ENCODE data around the gene IFI27.
"Not testable (repeated sequence)": the region's sequence is repeated elsewhere in the genome, so short reads cannot be mapped to it uniquely, and the experiment has no call there.

The IFI27 gene

DNA sequence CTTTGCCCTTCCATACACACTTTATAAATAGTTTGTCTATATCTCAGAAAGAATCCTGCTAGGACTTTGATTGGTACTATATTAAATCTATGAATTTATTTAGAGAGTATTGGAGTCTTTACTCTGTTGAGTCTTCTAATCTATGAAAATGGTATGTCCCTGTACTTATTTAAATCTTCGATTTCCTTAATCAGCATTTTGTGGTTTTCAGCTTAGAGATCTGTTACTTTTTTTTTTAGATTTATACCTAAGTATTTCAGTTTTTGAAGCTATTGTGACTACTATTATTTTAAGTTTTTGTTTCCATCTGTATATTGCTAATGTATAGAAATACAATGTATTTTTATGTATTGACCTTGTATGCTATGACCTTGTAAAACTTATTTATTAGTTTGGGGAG, 32.3 kb downstream of the IFI27 start:
- Histone ChIP-seq H3K4me3 (no peak overlapping the region), H3K27ac (no peak overlapping the region)

DNA sequence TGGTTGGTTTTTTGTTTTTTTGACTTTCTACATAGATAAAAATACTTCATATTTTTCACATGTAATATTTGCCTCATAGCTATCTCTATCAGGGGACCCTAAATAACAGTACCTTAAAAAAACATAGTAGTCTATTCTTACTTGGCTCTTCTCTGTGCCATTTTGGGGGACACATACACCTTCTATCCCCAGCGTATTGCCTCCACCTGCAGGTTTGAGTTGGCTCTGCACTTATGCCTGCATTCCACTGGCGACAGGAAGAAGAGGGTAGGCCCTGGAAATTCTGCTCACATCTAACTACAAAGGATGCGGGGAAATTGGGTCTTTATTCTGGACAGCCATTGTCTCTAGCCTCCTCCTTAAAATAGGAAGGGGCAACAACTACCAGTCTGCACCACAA, 32.7 kb downstream of the IFI27 start:
- no peak overlapping the region for H3K27ac ChIP-seq

DNA sequence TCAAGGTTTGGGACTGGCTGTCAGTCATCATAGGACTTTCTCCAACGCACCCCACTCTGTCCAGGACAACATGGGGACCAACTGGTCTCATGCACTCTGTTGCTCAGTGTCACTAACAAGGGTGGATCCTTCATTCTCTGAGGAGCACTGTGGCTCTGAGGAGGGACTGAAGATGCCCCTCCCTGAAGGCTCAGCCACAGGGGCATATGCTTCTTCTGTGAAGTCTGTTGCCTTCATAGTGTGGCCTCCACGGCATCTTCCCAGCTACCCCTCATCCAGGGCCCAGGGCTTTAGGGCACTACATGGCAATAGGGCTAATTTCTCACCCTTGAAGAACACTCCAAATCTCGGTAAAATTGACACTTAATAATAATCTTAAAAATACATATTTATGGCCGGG, 33.2 kb downstream of the IFI27 start:
- no peak overlapping the region for H3K27ac ChIP-seq
- no peak overlapping the region for H3K4me3 ChIP-seq

More for the DNA sequence above, 32.7 kb downstream of the IFI27 start:
- H3K4me3 ChIP-seq = no peak overlapping the region

DNA sequence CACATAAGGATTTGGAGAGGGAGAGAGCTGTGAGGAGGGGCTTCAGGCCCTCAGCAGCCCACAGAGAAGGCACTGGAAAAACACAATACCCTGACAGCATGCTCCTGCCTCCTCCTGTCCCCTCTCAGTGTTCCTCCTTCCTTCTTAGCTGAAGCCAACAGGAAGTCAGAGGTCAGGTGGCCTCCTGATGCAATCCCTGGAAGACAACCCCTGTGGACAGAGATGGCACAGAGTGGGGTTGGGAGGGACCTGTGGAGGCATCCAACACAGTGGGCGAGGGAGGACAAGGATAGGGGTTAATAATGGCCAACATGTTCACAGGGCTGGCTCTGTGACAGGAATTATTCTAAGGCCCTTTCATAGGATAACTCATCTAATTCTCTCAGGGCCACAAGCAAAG, 34.2 kb downstream of the IFI27 start:
- no peak overlapping the region for H3K27ac ChIP-seq
- H3K4me3 ChIP-seq = no peak overlapping the region

DNA sequence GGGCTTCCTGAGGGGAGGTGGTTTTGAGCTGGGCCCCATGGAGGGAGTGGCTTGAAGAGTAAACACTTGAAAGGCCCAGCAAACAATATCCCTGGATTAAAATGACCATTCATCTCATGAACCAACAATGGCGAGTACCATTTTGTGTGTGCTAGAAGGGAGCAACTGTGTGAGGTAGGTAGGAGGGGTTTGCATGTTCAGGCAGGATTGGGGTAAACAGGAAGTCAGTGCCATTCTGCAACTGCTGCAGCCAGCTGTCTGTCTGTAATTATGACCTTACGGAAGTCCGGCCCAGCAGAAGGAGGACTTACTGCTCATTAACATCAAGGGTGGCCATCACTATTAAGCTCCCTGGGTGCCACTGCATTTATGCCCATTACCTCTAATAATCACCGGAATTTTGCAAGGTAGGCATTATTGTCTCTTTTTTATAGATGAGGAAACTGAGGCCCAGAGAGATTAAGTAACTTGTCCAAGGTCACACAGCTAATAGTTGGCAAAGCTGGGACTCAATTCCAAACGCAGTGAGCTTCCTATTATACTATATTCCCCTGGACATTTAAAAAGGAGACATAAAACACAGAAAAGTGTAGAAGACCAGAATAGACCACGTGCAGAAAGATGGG, 35.5 kb downstream of the IFI27 start:
- Histone ChIP-seq H3K27ac (no peak overlapping the region), H3K4me3 (no peak overlapping the region)

DNA sequence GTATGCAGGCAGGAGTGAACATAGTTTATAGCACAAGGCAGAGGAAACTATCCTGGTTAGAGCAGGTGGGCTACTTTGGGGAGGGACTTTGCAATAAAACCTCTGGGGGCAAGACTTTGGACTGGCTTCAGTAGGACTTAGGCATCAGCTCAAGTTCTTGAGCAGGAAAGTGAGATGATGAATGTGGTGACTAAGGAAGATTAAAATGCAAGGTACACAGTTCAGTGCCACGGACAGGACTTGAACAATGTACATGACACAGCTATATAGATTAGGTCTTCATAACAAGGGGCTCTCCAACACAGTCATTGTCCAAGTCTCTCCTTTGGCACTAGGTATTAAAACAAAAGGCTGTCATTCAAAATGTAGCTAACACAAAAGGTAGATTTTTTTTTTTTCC, 42.1 kb downstream of the IFI27 start:
- no peak overlapping the region for H3K4me3 ChIP-seq
- no peak overlapping the region for H3K27ac ChIP-seq

DNA sequence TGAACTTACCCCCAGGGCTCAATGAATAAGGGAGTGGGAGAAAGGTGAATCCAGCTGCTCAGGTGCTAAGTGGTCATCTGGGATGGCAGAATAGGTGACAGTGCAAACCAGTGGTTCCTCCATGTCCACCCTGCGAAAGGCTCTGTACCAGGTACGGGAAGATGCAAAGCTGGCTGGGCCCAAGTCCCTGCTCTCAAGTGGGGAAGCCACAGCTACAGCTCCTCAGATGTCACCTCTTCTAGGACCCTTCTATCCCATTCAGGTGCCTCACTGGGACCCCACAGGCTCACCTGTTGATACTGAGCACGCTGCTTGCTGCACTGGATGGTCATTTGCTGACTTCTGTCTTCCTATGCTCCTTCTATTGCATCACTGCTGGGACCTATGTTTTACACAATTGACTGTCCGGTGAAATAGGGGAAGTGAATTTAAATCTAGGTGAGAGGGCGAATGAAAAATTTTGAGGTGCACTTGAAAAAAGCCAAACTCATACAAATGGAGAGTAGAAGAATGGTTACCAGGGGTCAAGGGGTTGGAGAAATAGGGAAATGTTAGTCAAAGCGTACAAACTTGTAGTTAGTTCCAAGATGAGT, 43.3 kb downstream of the IFI27 start:
- Histone ChIP-seq H3K4me3 (no peak overlapping the region), H3K27ac (no peak overlapping the region)

DNA sequence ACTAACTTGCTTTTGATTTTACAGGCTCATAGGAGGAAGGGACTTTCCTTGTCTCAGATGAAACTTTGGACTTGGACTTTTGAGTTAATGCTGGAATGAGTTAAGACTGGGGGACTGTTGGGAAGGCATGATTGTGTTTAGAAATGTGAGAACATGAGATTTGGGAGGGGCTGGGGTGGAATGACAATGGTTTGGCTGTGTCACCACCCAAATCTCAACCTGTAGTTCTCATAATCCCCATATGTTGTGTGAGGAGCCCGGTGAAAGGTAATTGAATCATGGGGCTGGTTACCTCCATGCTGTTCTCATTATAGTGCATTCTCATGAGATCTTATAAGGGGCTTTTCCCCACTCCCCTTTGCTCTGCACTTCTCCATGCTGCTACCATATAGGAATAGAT, 45.6 kb downstream of the IFI27 start:
- H3K27ac ChIP-seq, H3K4me3 ChIP-seq: not testable (repeated sequence)

DNA sequence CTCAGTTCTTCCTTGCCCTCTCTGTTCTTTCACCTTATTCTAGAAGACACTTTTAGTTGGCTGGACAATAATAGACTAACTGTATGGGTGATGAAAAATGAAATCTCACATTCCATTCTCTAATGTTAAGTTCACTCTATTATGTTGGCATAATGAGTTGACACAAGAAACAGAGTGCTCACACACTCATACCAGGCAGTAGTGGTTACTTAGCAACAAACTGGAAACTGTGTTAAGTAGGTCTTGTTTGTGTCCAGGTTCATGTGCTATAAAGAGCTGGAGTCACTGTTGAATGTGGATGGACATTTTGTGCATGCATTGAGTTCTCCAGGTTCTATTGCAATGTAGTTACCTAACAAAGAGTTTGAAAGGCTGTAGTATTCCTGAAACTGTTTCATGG, 46.7 kb downstream of the IFI27 start:
- Histone ChIP-seq H3K27ac (no peak overlapping the region), H3K4me3 (no peak overlapping the region)

DNA sequence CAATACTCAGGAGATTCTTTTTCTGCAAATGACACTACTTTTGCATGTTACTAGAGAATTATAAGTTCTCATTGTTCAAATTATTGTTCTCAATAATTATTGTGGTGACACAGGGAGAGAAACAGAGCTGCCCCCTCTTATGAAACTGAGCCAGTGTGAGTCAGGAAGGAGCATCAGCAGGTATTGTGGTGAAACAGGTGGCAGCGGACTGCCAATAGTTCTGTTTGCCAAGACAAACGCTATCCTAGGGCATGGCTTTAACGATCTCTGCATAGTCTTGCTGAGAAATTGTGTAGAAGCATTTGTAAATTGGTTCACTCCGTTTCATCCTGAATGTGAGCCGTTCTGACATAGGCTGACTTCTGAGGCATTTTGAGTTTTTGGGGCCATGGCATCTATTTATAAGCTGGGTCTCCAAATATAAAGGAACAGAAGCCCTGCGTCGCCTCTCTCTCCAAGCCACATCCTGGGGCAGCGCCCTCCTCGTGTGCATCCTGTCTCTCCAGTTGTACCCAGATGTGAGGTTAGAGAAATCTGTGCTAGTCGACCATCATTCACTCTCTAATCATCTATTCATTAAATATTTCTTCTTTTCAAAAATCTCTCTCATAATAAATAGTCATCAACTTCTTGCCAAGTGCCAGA, 47.8 kb downstream of the IFI27 start:
- Histone ChIP-seq H3K4me3 (no peak overlapping the region), H3K27ac (peak overlapping the region in 1 of 21 experiments; percentile 18)

DNA sequence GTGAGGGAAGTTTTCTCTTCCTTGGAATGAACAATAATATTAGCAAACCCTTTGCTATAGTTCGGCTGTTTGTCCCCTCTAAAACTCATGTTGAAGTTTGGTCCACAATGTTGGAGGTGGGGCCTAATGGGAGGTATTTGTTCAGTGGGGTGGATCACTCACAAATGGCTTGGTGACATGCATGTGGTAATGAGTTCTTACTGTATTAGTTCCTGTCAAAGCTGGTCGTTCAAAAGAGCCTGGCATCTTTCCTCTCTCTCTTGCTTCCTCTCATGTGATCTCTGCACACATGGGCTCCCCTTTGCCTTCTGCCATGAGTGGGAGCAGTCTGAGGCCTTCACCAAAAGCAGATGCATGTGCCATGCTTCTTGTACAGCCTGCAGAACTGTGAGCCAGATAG, 50.5 kb downstream of the IFI27 start:
- Histone ChIP-seq H3K27ac (no peak overlapping the region), H3K4me3 (no peak overlapping the region)

DNA sequence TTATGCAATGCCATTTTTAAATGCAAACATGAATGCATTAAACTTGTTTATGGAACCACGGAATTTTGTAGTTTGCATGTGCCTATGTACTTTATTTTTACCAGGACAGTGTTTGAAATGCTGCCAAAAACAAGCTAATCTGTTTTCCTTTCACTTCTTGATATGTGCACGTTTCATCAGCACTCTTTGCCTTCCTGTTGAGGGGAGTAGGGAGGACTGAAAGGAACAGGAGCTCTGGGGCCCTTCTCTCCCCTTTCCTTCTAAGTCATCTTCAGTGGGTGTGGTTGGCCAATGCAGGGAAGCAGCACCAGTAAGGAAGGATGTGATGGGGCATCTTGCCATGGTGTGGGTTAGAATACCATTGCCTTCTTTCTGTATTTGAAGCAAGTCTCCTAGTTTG, 51.4 kb downstream of the IFI27 start:
- Histone ChIP-seq H3K27ac (no peak overlapping the region), H3K4me3 (no peak overlapping the region)

DNA sequence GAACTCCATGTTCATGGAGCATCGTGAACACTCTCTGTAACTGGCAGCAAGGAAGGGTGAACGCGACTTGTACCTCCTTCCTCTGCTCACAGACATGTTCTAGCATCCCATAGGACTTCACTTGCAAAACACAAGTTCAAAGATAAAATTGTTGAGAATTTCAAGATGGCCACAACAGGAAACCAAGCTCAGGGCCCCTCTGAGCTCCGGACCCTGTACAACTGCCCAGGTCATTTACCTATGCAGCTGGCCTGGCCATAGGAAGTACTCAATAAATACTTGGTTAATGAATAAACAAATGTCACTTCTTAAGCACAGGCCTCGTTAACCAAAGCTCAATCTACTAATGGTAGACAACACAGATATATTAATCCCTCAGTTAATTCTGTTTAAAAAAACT, 51.9 kb downstream of the IFI27 start:
- no peak overlapping the region for H3K4me3 ChIP-seq
- no peak overlapping the region for H3K27ac ChIP-seq

DNA sequence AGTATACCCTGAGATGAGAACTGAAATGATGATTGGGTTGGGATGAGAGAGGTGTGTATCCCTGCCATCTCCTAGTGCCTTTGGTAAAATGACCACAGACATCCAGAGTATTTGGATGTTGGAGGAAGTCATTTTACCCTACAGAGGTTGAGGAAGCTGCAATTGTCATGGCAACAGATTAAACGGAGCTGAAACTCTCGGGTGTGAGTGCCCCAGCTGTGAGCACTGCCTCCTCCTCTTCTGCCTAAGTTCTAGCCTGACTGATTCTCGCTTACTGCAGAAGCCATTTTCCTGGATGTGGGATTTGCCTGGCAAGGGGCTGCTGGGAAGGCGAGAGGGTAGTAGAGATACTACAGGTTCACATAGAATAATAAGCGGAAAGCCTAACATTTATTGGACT, 53.3 kb downstream of the IFI27 start:
- Histone ChIP-seq H3K27ac (no peak overlapping the region), H3K4me3 (no peak overlapping the region)

DNA sequence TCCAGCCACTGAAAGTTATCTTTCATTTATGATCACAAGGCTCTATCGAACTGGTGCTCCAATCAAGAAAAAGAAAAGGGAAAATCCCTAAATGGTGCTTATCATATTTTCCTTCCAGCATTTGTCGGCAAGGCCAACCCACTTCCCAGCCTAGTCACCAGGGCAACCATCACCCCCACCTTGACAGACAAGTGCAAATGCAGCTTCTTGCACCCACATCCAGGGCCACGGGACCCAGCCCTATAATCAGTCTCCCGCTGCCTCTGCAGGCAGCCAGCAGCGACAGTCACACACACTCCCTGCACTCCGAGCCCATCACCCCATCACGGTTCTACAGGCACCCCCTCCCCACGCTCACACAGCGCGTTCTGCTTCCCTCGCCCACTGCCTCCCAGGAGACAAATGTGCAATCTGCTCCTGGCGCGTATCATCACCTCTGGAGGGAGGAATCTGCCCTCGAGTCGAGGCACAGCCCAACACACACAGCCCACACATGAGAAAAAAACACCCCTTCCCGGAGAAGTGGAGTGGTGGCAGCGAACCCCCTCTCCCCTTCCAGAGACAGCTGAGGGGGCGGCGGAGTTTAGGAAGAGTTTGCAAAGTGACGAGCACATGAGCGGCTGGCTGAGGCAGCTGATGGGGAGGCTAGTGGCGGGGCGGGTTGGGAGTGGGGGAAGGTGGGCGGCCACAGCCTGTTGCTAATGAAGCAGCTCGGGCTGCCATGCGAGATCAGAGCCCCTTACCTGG, 54.3 kb downstream of the IFI27 start:
- Histone ChIP-seq H3K4me3 (no peak overlapping the region), H3K27ac (no peak overlapping the region)

DNA sequence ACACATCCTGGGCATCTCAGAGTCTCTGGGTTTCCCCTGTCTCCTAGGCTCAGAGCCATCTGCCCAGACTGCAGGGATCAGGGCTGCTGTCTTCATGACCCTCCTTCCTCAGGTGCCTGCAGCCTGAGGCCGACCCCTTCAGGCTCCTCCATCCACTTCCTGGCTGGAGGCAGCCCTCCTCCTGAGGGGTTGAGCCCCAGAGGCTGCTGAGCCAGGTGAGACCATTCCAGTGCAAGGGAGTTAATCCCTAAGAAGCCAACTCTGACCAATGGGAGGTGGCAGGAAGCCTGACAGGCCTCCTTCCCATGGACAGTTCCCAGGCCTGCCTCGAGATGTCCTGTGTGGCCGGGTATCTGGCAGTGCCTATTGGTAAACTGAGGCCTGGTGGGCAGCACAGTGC, 55.2 kb downstream of the IFI27 start:
- H3K4me3 ChIP-seq = no peak overlapping the region
- no peak overlapping the region for H3K27ac ChIP-seq

Data from skin epidermis (tissue), 12 donors.